NT2/D1 (cell line): ENCODE measurements around the gene NPAS2.

ENCODE experiments used
- DNase-seq: peaks from one replicate; pipeline ENCODE4 v3.0.0-alpha.2; 2011; ENCODE audit warnings: low read depth, low spot score
- H3K27me3 ChIP-seq: 2 replicates; pipeline ENCODE4 v1.6.0; 2011; ENCODE audit warnings: mild to moderate bottlenecking; ENCODE audit not compliant: insufficient read length, insufficient read depth
- H3K36me3 ChIP-seq: 2 replicates; pipeline ENCODE4 v1.6.1; 2011; ENCODE audit warnings: mild to moderate bottlenecking, low read length, mixed read lengths; ENCODE audit not compliant: insufficient read depth, insufficient read length
- H3K4me1 ChIP-seq: 2 replicates; pipeline ENCODE4 v1.5.1; 2011; ENCODE audit not compliant: insufficient read depth, insufficient read length
- H3K4me3 ChIP-seq: 2 replicates; pipeline ENCODE4 v1.5.1; 2011; ENCODE audit warnings: low read depth; ENCODE audit not compliant: insufficient read length
- H3K9ac ChIP-seq: 2 replicates; pipeline ENCODE4 v1.6.0; 2011; ENCODE audit warnings: low read depth; ENCODE audit not compliant: insufficient read length
- H3K9me3 ChIP-seq: 2 replicates; pipeline ENCODE4 v1.5.1; 2011; ENCODE audit warnings: mild to moderate bottlenecking, low read length; ENCODE audit not compliant: insufficient read depth
- SUZ12 ChIP-seq: IDR thresholded peaks from 2 replicates; pipeline ENCODE4 v1.6.1; 2011; ENCODE audit not compliant: insufficient read length, insufficient read depth; ENCODE audit errors: extremely low read depth
- YY1 ChIP-seq: IDR thresholded peaks from 2 replicates; pipeline ENCODE4 v1.6.1; 2011; ENCODE audit not compliant: insufficient read length, insufficient read depth
- ZNF274 ChIP-seq: IDR thresholded peaks from 2 replicates; pipeline ENCODE4 v1.6.1; 2011; ENCODE audit warnings: mild to moderate bottlenecking, low read depth, low read length

NPAS2 gene

DNA sequence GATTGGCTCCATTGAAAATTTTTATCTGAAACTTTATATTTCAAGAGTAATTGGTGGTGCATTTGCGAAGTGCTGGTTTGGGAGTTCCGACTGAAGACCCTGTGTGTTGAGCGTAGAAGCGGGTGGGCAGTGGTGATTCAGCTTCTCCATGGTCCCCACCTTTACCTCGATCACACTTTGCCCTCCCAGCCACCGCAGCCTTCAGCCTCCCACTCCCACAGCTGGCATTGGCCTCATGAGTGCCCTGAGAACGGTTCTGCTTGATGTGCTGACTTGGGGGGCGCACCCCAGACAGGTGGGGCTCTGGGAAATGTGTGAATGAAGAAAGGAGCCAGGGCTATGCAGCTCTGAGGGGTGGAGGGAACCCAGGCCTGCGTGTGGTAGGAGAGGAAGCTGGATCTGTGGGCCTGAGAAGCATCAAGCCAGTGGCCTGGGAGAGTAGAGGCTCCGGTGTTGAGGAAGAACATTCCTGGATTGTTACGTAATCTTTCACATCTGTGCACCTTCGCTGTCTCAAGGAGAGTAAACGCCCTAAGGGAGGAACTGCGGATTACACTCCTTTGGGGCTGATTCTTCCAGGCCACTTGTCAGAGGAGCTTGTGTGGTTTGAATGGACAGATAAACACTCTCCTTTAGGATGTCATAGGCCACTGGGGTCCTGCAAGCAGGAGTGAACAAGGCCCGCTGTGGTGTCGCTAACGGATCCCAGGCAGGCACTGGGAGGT lies 83.8 kb downstream of the NPAS2 start:
- no peak overlapping the region for H3K4me3 ChIP-seq
- no peaks in the 10 kb centered on the region for H3K27me3 ChIP-seq
- TF ChIP-seq SUZ12, result no peak
- no peak for TF ChIP-seq YY1
- no peak for TF ChIP-seq ZNF274
- DNase-seq, result no peak
- H3K9ac ChIP-seq, result no peak overlapping the region
- H3K4me1 ChIP-seq, result no peaks in the 10 kb centered on the region
- H3K9me3 ChIP-seq, result no peaks in the 10 kb centered on the region
- H3K36me3 ChIP-seq, result no peaks in the 10 kb centered on the region

DNA sequence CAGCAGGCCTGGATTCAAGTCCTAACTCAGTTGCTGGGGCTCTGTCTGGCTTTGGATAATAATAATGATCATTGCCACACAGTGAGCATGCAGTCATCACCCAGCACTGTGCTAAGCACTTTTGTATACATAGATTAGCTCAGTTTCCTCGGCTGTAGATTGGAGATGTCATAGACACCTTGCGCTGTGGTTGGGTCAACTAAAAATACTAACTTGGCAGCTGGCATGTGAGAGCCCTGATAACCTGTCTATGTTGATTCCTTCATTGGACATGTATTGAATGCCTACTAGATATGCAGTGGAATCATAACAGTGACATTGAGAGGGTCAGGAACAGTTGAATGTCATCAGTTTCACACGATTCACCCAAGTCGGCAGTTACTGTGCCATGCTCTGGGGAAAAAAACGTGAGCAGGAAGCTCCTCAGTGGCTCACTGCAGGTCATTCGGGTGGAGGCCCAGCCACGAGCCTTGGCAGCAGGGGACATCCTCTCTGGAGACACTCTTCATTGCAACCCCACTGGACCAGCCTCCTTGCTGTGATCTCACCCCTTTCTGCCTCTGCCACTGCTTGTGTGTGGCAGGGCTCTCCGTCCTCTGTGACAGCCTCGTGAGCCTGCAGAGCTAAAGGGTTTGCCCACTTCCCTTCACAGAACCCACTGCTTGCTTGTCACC lies 85.3 kb downstream of the NPAS2 start:
- Histone ChIP-seq H3K9ac (no peak overlapping the region), H3K4me3 (no peak overlapping the region), H3K9me3 (no peaks in the 10 kb centered on the region), H3K4me1 (no peaks in the 10 kb centered on the region), H3K27me3 (no peaks in the 10 kb centered on the region), H3K36me3 (no peaks in the 10 kb centered on the region)
- TF ChIP-seq ZNF274 (no peak), YY1 (no peak), SUZ12 (no peak)
- no peak for DNase-seq

DNA sequence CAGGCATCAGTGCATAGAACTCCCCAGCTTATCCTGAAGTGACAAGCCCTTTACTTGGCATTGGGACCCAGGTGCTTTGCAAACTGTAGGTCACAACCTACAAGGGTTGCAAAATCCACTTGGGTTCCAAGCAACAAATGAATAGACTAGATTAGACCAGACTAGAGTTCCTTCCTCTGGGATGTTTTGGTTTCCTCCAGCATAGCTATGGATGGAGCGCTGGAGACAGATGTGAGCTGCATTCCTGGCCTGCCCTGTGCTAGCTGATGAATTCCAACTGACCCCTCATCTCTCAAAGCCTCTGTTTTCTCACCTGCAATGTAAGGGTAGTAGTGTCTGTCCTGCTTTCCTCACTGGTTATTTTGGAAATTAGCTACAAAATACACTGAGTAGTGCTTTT lies 86.2 kb downstream of the NPAS2 start:
- H3K9ac ChIP-seq, result no peak overlapping the region
- H3K9me3 ChIP-seq, result no peaks in the 10 kb centered on the region
- H3K4me3 ChIP-seq, result no peak overlapping the region
- H3K27me3 ChIP-seq, result no peaks in the 10 kb centered on the region
- no peak for DNase-seq
- no peaks in the 10 kb centered on the region for H3K4me1 ChIP-seq
- H3K36me3 ChIP-seq, result no peaks in the 10 kb centered on the region
- TF ChIP-seq SUZ12 (no peak), ZNF274 (no peak), YY1 (no peak)

DNA sequence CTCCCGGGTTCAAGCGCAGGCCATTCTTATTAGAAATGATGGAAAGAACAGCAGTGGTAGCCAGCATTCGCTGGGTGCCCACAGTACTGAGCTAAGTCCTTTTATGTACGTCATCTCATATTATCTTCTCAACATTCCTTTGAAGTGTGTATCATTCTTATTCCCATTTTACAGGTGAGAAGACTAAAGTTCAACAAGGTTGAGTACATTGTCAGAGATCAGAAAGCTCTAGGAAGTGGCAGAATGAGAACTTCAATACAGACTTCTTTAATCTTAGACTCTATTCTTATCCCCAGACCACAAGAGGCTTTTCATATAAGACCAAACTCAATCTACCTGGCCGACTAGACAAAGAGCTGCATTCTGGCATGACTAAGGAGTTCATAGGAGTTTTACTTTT lies 86.7 kb downstream of the NPAS2 start:
- TF ChIP-seq YY1 (no peak), SUZ12 (no peak), ZNF274 (no peak)
- Histone ChIP-seq H3K9me3 (no peaks in the 10 kb centered on the region), H3K36me3 (no peaks in the 10 kb centered on the region), H3K27me3 (no peaks in the 10 kb centered on the region), H3K4me1 (no peaks in the 10 kb centered on the region), H3K4me3 (no peak overlapping the region), H3K9ac (no peak overlapping the region)
- no peak for DNase-seq

DNA sequence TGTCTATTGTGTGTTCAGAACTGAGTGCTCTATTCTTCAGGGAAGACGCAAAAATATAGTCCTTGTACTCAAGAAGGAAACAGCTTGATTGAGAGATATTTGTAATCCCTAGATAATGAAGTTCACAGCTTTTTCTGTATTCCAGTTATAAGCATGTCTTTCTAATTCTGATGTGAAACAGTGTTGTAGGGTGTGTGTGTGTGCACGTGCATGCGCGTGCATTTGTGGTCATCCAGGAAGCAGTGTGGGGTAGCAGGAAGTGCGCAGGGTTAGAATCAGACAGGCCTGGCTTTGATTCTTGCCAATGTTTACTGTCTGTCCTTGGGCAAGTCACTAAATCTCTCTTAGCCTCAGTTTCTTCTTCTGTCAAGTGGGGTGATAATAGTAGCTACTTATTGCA lies 87.9 kb downstream of the NPAS2 start:
- no peak overlapping the region for H3K4me3 ChIP-seq
- H3K9me3 ChIP-seq, result no peaks in the 10 kb centered on the region
- no peak overlapping the region for H3K9ac ChIP-seq
- no peak for TF ChIP-seq SUZ12
- TF ChIP-seq YY1, result no peak
- no peak for TF ChIP-seq ZNF274
- no peaks in the 10 kb centered on the region for H3K36me3 ChIP-seq
- H3K4me1 ChIP-seq, result no peaks in the 10 kb centered on the region
- DNase-seq, result no peak
- H3K27me3 ChIP-seq, result no peaks in the 10 kb centered on the region

DNA sequence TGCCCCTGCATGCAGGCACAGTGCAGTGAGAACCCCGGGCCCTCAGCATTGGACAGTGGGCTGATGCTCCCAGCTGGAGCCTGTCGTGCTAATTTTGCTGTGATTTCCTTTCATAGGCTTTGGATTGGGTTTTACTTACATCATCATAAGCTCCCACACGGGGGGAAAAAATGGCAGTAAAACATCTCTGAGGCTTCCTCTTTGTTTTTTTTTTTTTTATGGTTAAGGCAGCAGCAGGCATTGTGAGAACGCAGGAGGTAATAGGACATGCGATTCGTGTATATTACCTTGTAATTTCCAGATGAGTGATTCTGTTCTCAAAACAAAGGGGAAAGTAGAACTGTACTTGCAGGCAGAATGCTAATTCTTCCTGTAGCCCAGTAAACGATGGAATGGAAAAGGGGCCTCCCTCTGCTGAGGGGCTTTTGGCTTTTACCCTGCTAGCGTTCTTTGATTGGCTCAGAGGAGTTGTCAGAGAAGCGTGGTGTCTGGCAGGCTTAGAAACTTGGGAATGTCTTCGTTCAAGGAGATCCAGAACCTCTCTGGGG lies 89.7 kb downstream of the NPAS2 start:
- no peak overlapping the region for H3K9ac ChIP-seq
- TF ChIP-seq SUZ12, result no peak
- no peak for TF ChIP-seq YY1
- TF ChIP-seq ZNF274, result no peak
- no peak for DNase-seq
- no peaks in the 10 kb centered on the region for H3K9me3 ChIP-seq
- no peaks in the 10 kb centered on the region for H3K4me1 ChIP-seq
- H3K27me3 ChIP-seq, result no peaks in the 10 kb centered on the region
- no peak overlapping the region for H3K4me3 ChIP-seq
- H3K36me3 ChIP-seq, result no peaks in the 10 kb centered on the region

DNA sequence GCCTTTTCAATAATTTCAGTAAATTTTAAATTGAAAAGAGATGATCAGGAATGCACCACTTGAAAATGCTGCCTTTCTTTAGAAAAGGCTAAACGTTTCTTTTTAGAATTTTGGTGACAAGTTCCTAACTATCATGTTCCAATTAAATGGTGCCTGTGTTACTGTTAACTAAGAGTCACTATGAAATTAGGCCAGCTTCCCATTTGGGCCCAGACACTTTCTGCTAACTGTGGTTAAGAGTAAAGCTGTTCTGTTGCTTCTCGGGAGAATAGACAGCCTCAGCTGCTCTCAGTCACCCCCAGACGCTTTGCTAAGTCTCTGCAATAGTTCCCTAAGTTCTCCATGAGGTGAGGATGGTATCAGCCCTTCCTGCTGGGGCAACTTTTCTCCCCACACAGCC lies 90.2 kb downstream of the NPAS2 start:
- H3K9me3 ChIP-seq, result no peaks in the 10 kb centered on the region
- H3K27me3 ChIP-seq, result no peaks in the 10 kb centered on the region
- no peak overlapping the region for H3K9ac ChIP-seq
- H3K4me1 ChIP-seq, result no peaks in the 10 kb centered on the region
- H3K4me3 ChIP-seq, result no peak overlapping the region
- DNase-seq, result no peak
- TF ChIP-seq SUZ12 (no peak), YY1 (no peak)
- no peaks in the 10 kb centered on the region for H3K36me3 ChIP-seq
